GM19395 (cell line): ENCODE measurements around the gene LIMA1.
"Not testable (repeated sequence)": the region's sequence is repeated elsewhere in the genome, so short reads cannot be mapped to it uniquely, and the experiment has no call there.

Source experiments
- ATAC-seq: cut with Tn5 transposase; IDR thresholded peaks from one replicate; pipeline ENCODE4 v1.9.1; 2021; ENCODE audit warnings: mild to moderate bottlenecking, moderate library complexity; ENCODE audit not compliant: unreplicated experiment

Gene LIMA1

DNA sequence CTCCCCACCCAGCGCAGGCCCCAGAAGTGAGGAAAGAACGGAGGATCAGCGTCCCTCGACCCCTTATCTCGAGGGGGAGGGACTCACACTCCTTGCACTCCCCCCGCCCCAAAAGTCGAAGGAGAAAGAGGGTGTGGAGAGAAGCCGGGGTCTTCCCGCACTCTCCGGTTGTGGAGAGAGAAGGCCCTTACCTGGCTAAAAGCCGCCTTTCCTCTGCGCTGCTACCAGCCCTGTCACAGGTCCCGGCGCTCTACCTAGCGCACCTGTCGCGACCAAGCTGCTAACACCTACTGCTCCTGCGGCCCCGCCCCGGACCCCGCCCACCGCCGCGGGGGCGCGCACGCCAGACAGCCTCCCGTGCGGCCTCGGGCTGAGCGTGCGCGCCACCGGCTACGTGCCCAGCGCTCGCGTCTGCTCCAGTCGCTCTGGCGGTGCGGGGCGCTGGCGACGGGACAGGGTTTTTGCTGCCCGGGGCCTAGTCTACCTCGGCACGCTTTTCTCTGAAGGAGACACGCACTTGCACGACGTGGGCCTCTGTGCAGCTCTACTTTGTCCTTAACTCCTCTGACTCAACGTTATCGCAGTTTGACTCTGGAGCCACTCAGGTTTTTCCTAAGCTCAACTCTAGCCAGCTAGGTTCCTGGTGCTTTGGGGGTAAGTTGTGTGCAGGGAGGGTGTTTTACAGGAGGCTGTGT is at the start of gene LIMA1:
TSS of gene LIMA1 (minus strand) at position 292 of the 695 bp plus-strand sequence. CDS start 34,769 bp downstream, outside the sequence.
- peak; percentile 83 for ATAC-seq

DNA sequence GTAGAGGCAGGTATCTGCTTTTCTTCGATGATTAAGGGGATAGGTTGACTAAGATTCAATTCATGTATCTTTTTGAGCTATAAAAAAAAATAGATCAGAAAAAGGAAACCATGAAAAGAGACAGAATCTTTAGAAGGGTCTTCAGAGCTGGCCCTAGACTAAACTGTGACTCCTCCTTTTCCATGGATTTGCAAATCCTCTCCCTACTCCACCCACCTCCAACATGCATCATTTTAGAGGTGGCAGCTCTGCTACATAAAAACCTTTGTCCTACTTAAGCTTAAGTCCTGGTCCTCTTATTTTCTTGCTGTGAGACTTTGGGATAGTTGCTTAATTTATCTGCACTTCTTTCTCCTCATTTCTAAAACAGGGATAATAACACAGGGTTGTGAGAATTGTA is 48.4 kb upstream of the LIMA1 start:
- no peak for ATAC-seq

DNA sequence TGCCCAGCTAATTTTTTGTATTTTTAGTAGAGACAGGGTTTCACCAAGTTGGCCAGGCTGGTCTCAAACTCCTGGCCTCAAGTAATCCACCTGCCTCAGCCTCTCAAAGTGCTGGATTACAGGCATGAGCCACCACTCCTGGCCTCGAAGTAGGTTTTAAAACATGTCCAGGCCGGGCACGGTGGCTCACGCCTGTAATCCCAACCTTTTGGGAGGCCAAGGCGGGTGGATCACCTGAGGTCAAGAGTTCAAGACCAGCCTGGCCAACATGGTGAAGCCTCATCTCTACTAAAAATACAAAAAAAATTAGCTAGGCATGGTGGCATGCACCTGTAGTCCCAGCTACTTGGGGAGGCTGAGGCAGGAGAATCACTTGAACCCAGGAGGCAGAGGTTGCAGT is 45.3 kb upstream of the LIMA1 start:
- not testable (repeated sequence) for ATAC-seq

DNA sequence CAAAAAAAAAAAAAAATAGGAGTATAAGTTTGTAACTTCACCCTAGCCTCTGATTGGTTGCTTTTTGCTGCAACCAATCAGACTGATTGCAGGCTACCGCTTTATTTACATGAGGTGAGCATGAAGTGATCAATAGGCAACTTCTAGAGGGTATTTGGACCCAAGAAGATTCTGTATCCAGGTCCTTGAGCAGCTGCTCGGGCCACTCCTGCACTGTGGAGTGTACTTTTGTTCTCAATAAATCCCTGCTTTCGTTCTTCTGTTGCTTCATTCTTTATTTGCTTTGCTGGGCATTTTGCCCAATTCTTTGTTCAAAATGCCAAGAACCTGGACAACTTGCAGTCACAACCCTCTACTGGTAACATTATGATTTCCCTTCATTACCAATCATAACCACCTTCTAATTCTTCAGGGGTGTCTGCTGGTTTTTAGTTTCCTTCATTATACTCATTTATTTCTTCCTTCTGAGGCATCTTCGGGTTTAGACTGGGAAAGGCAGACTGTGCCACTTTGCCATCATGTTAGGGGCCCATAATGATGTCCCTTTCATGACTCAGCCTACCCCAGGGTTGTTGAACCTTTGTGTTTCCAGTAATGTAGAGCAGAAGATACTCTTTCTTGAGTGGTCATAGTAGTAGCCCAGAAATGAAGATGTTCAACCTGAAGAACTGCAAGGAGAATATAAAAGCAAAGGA is 43.4 kb upstream of the LIMA1 start:
- no peak for ATAC-seq

DNA sequence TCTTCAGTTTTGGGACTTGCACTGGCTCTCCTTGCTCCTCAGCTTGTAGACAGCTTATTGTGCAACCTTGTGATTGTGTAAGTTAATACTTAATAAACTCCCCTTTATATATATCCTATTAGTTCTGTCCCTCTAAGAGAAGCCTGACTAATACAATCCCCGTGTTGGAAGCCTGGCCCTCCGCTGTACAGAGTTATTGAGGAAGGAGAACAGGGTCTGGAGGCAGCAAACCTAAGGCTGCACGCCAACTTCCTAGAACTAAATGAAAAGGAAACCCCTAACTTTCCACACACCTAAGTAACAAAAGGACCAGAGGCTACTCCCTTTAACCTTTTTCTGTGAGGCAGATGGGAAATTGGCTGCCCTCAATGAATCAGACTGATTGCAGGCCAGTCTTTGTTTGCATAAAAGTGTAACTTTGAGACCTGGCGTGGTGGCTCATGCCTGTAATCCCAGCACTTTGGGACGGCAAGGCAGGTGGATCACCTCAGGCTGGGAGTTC is 42.6 kb upstream of the LIMA1 start:
- ATAC-seq: no peak

DNA sequence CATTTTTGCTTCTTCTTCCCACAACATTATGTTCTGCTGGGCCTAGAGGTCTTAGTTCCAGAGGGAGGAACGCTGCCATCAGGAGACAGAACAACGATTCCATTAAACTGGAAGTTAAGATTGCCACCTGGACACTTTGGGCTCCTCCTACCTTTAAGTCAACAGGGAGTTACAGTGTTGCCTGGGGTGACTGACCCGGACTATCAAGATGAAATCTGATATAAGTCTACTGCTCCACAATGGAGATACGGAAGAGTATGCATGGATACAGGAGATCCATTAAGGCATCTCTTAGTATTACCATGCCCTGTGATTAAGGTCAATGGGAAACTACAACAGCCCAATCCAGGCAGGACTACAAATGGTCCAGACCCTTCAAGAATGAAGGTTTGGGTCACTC is 41.5 kb upstream of the LIMA1 start:
- not testable (repeated sequence) for ATAC-seq

DNA sequence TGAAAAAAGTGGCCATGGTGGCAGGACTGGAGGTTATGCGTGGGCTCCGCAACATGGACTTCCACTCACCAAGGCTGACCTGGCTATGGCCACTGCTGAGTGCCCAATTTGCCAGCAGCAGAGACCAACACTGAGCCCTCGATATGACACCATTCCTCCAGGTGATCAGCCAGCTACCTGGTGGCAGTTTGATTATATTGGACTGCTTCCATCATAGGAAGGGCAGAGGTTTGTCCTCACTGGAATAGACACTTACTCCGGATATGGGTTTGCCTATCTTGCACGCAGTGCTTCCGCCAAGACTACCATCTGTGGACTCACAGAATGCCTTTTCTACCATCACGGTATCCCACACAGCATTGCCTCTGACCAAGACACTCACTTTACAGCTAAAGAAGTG is 40.8 kb upstream of the LIMA1 start:
- ATAC-seq: not testable (repeated sequence)

DNA sequence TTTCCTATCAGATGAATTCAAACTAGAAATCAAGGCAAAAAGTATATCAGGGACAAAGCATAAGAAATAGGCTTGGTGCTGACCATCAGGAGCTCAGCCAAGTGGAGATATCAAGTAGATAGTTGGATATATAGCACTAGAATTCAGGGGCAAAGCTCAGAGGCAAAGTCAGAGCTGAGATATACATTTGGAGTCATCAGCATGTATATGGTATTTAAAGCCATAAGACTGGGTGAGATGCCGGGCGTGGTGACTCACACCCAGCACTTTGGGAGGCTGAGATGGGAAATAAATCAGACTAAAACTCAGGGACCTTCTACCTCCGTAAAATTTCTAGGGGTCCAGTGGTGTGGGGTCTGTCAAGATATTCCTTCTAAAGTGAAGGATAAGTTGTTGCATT is 38.9 kb upstream of the LIMA1 start:
- ATAC-seq: no peak

DNA sequence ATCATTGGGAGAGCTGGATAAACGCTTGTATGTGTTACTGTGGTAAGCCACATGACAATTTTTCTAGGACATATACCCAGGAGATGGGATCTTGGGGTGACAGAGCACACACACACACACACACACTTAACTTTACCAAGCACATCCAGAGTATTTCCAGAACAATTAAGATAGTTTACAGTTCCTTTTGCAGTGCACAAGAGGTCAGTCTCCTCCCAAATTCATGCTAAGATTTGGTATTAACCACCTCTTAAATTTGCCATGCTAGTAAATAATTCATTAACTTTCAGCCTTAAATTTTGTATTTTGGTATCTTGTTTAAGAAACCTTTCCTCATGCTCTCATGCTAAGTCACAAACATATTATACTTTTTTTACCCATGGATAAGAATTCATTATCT is 33.9 kb upstream of the LIMA1 start:
- no peak for ATAC-seq

DNA sequence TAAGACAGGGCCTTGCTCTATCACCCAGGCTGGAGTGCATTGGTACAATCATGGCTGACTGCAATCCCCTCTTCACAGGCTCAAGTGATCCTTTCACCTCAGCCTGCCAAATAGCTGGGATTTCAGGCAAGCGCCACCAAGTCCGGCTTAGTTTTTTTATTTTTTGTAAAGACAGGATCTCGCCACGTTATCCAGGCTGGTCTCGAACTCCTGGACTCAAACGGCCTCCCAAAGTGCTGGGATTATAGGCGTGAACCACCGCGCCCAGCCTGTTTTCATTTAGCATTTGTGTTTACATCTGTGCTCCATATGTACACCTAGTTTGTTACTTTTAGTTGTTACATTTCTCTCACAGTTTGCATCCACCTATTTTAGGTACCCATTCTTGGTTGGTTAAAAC is 32.5 kb upstream of the LIMA1 start:
- no peak for ATAC-seq

DNA sequence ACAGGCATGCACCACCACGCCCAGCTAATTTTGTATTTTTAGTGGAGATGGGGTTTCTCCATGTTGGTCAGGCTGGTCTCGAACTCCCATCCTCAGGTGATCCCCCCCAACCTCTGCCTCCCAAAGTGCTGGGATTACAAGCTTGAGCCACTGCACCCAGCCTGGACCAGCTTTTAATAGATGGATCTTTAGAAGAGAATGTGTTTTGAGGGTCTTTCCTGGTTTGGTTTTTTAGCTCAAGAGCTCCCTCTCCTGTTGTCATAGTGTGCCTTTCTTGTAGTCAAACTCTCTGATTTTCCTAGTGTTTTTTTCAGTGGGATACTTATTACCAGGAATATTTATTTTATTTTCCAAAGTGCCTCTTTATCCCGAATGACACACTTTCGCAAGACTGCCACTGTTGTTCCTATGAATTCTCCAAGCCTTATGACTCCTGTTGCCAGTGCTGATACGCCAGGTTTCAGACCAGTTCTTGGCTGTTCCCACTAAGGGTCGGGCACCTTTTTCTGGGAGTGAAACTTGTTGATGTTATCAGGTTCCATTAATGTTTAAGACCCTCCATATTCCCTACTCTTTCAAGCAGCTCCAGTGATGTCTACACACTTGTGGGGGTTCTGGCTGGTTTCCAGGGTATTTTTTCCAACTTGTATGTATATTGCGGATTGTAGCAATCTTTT is 31.5 kb upstream of the LIMA1 start:
- no peak for ATAC-seq

DNA sequence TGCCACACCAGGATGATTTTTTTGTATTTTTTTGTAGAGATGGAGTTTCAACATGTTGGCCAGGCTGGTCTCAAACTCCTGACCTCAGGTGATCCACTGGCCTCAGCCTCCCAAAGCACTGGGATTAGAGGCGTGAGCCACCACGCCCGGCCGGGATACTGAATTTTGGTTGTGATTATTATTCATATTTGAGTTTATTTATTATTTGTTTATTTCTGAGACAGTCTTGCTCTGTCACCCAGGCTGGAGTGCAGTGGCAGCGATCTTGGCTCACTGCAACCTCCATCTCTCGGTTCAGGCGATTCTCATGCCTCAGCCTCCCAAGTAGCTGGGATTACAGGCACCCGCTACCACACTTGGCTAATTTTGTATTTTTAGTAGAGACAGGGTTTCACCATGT is 30.7 kb upstream of the LIMA1 start:
- ATAC-seq: not testable (repeated sequence)

DNA sequence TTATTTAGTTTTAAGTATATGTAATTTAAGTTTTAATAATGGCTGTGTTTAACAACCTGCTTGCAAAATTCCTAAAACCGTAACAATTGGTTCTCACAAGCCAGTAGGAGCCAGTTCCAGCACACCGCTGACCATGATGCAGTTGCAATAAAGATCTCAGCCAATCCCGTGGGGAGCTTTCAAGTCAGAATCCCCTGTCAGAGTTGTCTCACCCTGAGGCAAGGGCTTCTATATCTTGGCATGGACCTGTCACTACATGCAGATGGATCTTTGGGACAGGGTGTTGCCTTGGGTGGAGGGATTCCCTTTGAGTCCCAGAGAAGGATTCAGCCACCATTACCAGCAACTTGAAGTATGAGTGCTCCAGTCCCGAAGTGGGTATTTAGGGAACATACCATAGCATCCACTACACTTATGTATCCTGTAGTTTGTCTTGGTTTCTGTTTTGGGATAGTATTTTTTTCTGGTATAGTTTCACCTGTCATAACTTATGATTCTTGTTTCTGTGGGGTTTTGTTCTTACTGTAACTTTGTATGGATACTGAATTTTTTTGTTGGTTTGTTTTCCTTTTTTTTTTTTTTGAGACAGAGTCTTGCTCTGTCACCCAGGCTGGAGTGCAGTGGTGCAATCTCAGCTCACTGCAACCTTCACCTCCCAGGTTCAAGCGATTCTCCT is 30.1 kb upstream of the LIMA1 start:
- ATAC-seq: no peak

DNA sequence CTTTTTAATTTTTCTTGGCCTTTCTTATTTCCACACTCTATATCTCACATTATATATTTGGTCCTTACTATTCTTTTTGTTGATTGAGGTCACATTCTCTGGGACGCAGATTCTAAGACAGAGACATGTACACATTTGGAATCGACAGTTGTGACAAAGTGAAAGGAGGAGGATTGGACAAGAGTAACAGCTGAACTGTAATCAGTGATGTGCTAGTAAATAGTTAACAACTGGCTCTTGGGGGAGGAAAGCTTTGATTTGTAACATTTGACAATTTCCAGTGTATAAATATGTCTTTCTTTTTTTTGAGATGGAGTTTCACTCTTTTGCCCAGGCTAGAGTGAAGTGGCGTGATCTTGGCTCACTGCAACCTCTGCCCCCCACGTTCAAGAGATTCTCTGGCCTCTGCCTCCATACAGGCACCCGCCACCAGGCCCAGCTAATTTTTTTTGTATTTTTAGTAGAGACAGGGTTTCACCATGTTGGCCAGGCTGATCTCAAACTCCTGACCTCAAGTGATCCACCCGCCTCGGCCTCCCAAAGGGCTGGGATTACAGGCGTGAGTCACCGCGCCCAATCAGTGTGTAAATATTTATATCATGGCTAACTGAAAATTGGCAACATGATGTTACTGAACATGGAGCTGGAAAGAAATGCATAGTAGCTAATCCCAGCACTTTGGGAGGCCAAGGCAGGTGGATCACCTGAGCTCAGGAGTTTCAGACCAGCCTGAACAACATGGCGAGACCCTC is 28.7 kb upstream of the LIMA1 start:
- not testable (repeated sequence) for ATAC-seq

DNA sequence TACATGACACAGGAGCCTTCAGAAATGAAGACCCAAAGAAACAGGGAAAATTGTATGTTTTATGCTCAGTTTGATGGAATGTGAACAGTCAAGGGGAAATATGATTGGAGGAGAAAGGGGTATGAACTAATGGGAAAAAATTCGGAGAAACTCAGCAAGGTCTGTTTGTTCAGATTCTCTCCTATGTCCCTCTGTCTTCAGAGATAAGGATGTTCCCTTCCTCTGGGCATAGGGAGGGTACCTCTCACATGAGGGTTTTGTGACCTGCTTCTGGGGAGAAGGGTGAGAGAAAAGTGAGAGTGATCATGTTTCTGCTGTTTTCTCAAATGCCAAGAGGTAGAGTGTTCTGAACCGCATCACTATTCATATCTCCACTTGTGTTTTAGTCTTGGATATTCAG is 26.6 kb upstream of the LIMA1 start:
- ATAC-seq: no peak

DNA sequence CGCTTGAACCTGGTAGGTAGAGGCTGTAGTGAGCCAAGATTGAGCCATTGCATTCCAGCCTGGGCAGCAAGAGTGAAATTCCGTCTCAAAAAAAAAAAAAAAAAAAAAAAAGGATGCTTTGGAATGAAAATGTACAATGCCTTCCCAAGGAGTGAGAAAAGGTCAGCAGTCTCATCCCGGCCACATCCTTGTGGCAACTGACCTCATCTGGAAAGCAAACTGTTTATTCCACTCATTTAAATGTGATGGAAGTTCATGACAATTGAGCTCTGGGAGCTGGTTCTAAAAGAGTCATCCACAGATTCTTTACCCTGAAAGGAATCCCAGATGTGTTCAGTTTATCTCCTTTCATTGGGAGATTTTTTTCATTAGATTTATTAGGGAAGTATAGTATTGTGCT is 19.4 kb upstream of the LIMA1 start:
- ATAC-seq: no peak

DNA sequence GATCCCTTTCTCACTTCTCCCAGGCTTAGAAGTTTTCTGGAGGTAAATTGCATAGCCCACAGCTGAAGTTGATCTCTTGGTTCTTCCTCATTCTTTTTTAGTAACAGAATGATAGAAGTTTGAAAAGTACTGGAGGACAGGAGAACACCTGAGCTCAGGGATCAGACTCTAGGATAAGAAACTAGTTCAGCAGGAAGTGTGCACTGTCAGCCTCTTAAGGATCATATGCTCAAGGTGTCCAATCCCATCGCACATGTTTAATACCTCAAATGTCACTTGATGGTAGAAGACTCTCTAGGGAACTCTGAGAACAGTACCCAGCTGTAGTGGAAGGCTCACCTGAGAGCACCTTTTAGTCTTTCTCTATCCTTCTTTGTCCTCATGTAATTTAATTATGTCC is 14.7 kb upstream of the LIMA1 start:
- ATAC-seq: no peak

DNA sequence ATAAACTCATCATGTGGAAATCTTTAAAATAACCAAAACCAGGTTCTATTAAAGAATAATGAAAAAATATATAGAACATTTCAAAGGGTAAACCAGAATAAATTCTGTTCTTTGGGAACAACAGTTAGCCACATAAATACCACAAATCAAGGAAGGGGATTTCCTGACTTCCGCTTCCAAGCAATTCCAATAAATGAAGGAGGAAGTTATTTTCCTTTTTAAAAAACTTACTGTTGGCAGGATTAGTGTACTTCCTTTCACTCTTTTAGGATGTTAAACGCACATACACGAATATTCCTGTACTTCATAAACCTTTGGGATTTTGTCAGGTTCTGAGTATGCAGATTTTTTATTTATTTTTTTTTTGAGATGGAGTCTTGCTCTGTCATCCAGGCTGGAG is 13.7 kb upstream of the LIMA1 start:
- ATAC-seq: no peak

DNA sequence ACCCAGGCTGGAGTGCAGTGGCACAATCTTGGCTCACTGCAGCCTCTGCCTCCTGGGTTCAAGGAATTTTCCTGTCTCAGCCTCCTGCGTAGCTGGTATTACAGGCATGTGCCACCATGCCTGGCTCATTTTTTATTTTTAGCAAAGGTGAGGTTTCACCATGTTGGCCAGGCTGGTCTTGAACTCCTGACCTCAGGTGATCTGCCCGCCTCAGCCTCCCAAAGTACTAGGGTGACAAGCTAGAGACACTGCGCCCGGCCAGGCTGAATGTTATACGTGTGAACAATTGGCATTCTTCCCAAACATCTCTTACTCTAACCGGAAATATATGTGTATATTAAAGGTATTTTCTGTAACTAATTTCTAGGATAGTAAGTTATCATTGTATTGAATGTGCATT is 13.2 kb upstream of the LIMA1 start:
- ATAC-seq: no peak

DNA sequence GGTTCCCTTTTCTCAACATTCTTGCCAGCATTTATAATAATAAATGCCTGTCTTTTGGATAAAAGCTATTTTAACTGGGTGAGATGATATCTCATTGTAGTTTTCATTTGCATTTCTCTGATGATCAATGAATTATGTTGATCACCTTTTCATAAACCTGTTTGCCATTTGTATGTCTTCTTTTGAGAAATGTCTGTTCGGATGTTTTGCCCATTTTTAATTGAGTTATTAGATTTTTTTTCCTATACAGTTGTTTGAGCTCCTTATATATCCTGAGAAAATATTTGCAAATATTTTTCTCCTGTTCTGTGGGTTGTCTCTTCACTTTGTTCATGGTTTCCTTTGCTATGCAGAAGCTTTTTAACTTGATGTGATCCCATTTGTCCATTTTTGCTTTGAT is 8.1 kb upstream of the LIMA1 start:
- no peak for ATAC-seq

DNA sequence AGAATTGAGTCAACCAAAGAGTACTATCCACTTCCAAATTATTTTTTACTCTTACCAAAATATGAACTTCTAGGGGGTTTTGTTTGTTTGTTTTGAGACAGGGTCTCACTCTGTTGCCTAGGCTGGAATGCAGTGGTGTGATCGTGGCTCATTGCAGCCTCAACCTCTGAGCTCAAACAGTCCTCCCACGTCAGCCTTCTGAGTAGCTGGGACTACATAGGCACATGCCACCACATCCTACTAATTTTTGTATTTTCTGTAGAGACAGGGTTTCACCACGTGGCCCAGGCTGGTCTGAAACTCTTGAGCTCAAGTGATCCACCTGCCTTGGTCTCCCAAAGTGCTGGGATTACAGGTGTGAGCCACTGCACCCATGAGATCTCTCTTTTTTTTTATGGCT is 7.4 kb upstream of the LIMA1 start:
- ATAC-seq: not testable (repeated sequence)
